A673 (cell line): ENCODE measurements around the gene BRI3.

Experiments
- CTCF ChIP-seq: fragments of 300-800, 200-600 bp; sonication (generic); conservative IDR thresholded peaks from 2 replicates; pipeline ENCODE4 v1.5.1; 2017; ENCODE audit warnings: low read depth, mild to moderate bottlenecking, antibody characterized with exemption, low read length, moderate library complexity, mixed read lengths
- EZH2 ChIP-seq: fragments of 200-600 bp; sonication (generic); IDR thresholded peaks from 2 replicates; pipeline ENCODE4 v1.6.1; 2017; ENCODE audit warnings: borderline replicate concordance, low read depth, mild to moderate bottlenecking, mixed read lengths, antibody characterized with exemption, low read length; ENCODE audit not compliant: poor library complexity, severe bottlenecking

GRCh38 chr7:98312201-98312600, 30.7 kb downstream of the BRI3 start:
- no peak for TF ChIP-seq CTCF
- TF ChIP-seq EZH2, result no peak
